ENCODE results near the gene GPC2.
"Not testable (repeated sequence)": the region's sequence is repeated elsewhere in the genome, so short reads cannot be mapped to it uniquely, and the experiment has no call there.

Gene GPC2

GRCh38 chr7:100177045-100178001 is at the start of gene GPC2, which contains the start of gene STAG3:
GPC2 (minus strand) TSS chr7:100177381; CDS start chr7:100177199, 182 bp downstream.
STAG3 (plus strand) TSS chr7:100177918; CDS start chr7:100180557, 2,639 bp downstream.
- in situ Hi-C loops (cut with MboI; ENCODE audit: low sequenced_read_pairs) = no loop called here

GRCh38 chr7:100224891-100225290 is 47.7 kb upstream of the GPC2 start:
- in situ Hi-C loops (cut with MboI; ENCODE audit: low sequenced_read_pairs) = not testable (repeated sequence)

GRCh38 chr7:100223376-100223927 is 46.3 kb upstream of the GPC2 start:
- in situ Hi-C loops (cut with MboI; ENCODE audit: low sequenced_read_pairs) = not testable (repeated sequence)

GRCh38 chr7:100222445-100223132 is 45.4 kb upstream of the GPC2 start:
- in situ Hi-C loops (cut with MboI; ENCODE audit: low sequenced_read_pairs) = no loop called here

- in situ Hi-C loops (cut with MboI; ENCODE audit: low sequenced_read_pairs) = no loop called here
Measured at GRCh38 chr7:100221767-100222444, 44.7 kb upstream of the GPC2 start.

- in situ Hi-C loops (cut with MboI; ENCODE audit: low sequenced_read_pairs) = no loop called here
Measured at GRCh38 chr7:100221231-100221718, 44.1 kb upstream of the GPC2 start.

- in situ Hi-C loops (cut with MboI; ENCODE audit: low sequenced_read_pairs) = no loop called here
Measured at GRCh38 chr7:100220586-100221230, 43.5 kb upstream of the GPC2 start.

- in situ Hi-C loops (cut with MboI; ENCODE audit: low sequenced_read_pairs) = not testable (repeated sequence)
Measured at GRCh38 chr7:100219801-100220585, 42.8 kb upstream of the GPC2 start, which contains the start of gene PVRIG. PVRIG (plus strand) TSS chr7:100219949; CDS start chr7:100219971, 22 bp downstream.

GRCh38 chr7:100219271-100219737 is 42.1 kb upstream of the GPC2 start:
- in situ Hi-C loops (cut with MboI; ENCODE audit: low sequenced_read_pairs) = no loop called here

- in situ Hi-C loops (cut with MboI; ENCODE audit: low sequenced_read_pairs) = not testable (repeated sequence)
Measured at GRCh38 chr7:100217934-100218333, 40.8 kb upstream of the GPC2 start.

GRCh38 chr7:100215895-100216294 is 38.7 kb upstream of the GPC2 start:
- in situ Hi-C loops (cut with MboI; ENCODE audit: low sequenced_read_pairs) = no loop called here

GRCh38 chr7:100214356-100214755 is 37.2 kb upstream of the GPC2 start:
- in situ Hi-C loops (cut with MboI; ENCODE audit: low sequenced_read_pairs) = not testable (repeated sequence)

GRCh38 chr7:100213672-100214071 is 36.5 kb upstream of the GPC2 start:
- in situ Hi-C loops (cut with MboI; ENCODE audit: low sequenced_read_pairs) = no loop called here

- in situ Hi-C loops (cut with MboI; ENCODE audit: low sequenced_read_pairs) = no loop called here
Measured at GRCh38 chr7:100212631-100213286, 35.6 kb upstream of the GPC2 start.

- in situ Hi-C loops (cut with MboI; ENCODE audit: low sequenced_read_pairs) = no loop called here
Measured at GRCh38 chr7:100211342-100211780, 34.2 kb upstream of the GPC2 start.

GRCh38 chr7:100210805-100211204 is 33.6 kb upstream of the GPC2 start:
- in situ Hi-C loops (cut with MboI; ENCODE audit: low sequenced_read_pairs) = no loop called here

GRCh38 chr7:100209493-100209892 is 32.3 kb upstream of the GPC2 start:
- in situ Hi-C loops (cut with MboI; ENCODE audit: low sequenced_read_pairs) = loop anchor here (10.0 kb wide), 1 partner anchor 75 kb away; no protein-coding TSS in a partner anchor

- in situ Hi-C loops (cut with MboI; ENCODE audit: low sequenced_read_pairs) = loop anchor here (10.0 kb wide), 1 partner anchor 74 kb away; no protein-coding TSS in a partner anchor
Measured at GRCh38 chr7:100208911-100209408, 31.8 kb upstream of the GPC2 start.

All from HL-60/S4 treated with phorbol 12-myristate 13-acetate at 8.2 ng/mL for 4 days and 3 days (cell line).